CD14-positive monocyte (primary cell): Measurements from ENCODE around the gene TEX51. TPM values are rescaled to one million over a fixed set of nuclear protein-coding genes. Genes with fewer than 3 reads are reported as not detected.

ENCODE experiments used
- DNase-seq, 3 donors: peaks; one replicate each; pipeline ENCODE4 v3.0.0-alpha.2; 2011 to 2022
- H2AFZ ChIP-seq: 2 replicates; pipeline ENCODE4 v1.6.0; 2012; ENCODE audit warnings: mild to moderate bottlenecking, low read depth, low read length, inconsistent platforms; ENCODE audit not compliant: insufficient read depth, poor library complexity, severe bottlenecking
- H3K27ac ChIP-seq, 2 donors: 1 replicate in 1 of 2; 2 replicates in 1 of 2; pipeline ENCODE4 v1.5.1; 2012 to 2013; ENCODE audit warnings: low read length in 2 of 2, control low read depth in 1 of 2, inconsistent platforms in 1 of 2, low read depth in 1 of 2, mild to moderate bottlenecking in 1 of 2
- H3K27me3 ChIP-seq, 2 donors: one replicate each; pipeline versions ENCODE4 v1.6.0 to v1.6.1; 2011 to 2013; ENCODE audit warnings: low read length in 2 of 2; ENCODE audit not compliant: control insufficient read depth in 2 of 2, insufficient read depth in 2 of 2
- H3K36me3 ChIP-seq, 2 donors: replicated peaks in 1 of 2; 1 replicate in 1 of 2; 2 replicates in 1 of 2; pipeline versions ENCODE4 v1.5.1 to v1.6.1; 2012 to 2013; ENCODE audit warnings: low read length in 2 of 2, control low read depth in 1 of 2, inconsistent platforms in 1 of 2, mild to moderate bottlenecking in 1 of 2; ENCODE audit not compliant: insufficient read depth in 2 of 2, control insufficient read depth in 1 of 2
- H3K4me1 ChIP-seq, 2 donors: 1 replicate in 1 of 2; 2 replicates in 1 of 2; pipeline versions ENCODE4 v1.5.1 to v1.6.1; 2012 to 2013; ENCODE audit warnings: low read length in 2 of 2, control low read depth in 1 of 2, inconsistent platforms in 1 of 2, mild to moderate bottlenecking in 1 of 2, moderate library complexity in 1 of 2; ENCODE audit not compliant: insufficient read depth in 2 of 2, control insufficient read depth in 1 of 2
- H3K4me2 ChIP-seq: replicated peaks from 2 replicates; pipeline ENCODE3; 2012; ENCODE audit warnings: low read length, moderate library complexity, mild to moderate bottlenecking; ENCODE audit not compliant: poor library complexity, severe bottlenecking; ENCODE audit errors: extremely low read depth
- H3K4me3 ChIP-seq, 3 experiments: fragments of 200-600 bp in 1 of 3; sonication (generic) in 1 of 3; replicated peaks in 1 of 3; 1 replicate in 2 of 3; 2 replicates in 1 of 3; pipeline ENCODE4 v1.5.1; 2011 to 2013; ENCODE audit warnings: low read length in 3 of 3, mild to moderate bottlenecking in 3 of 3, control low read depth in 2 of 3, low read depth in 2 of 3, inconsistent platforms in 1 of 3, moderate library complexity in 1 of 3
- H3K79me2 ChIP-seq: 2 replicates; pipeline ENCODE4 v1.6.0; 2012; ENCODE audit warnings: mild to moderate bottlenecking, control low read depth, inconsistent platforms, low read length, moderate library complexity; ENCODE audit not compliant: insufficient read depth
- H3K9ac ChIP-seq: 2 replicates; pipeline ENCODE4 v1.6.0; 2017; ENCODE audit warnings: low read length, mild to moderate bottlenecking; ENCODE audit not compliant: insufficient read depth, poor library complexity, severe bottlenecking
- H3K9me3 ChIP-seq, 2 donors: replicated peaks in 1 of 2; 1 replicate in 1 of 2; 2 replicates in 1 of 2; pipeline versions ENCODE4 v1.5.1 to v1.6.1; 2012 to 2013; ENCODE audit warnings: low read length in 2 of 2, control low read depth in 1 of 2; ENCODE audit not compliant: control insufficient read depth in 1 of 2, insufficient read depth in 1 of 2
- H4K20me1 ChIP-seq: 2 replicates; pipeline ENCODE4 v1.6.0; 2012; ENCODE audit warnings: mild to moderate bottlenecking, low read length, control low read depth, moderate library complexity; ENCODE audit not compliant: insufficient read depth
- H3K27ac Mint-ChIP-seq, 7 donors: one replicate each; pipeline ENCODE4 v1.8.0; 2020; ENCODE audit warnings: mild to moderate bottlenecking in 7 of 7, mixed read lengths in 7 of 7, moderate library complexity in 6 of 7, inconsistent platforms in 2 of 7
- H3K27me3 Mint-ChIP-seq, 3 donors: one replicate each; pipeline ENCODE4 v1.8.0; 2021 to 2022; ENCODE audit warnings: low read depth in 3 of 3, mild to moderate bottlenecking in 3 of 3, mixed read lengths in 3 of 3, moderate library complexity in 3 of 3, inconsistent platforms in 1 of 3
- H3K36me3 Mint-ChIP-seq, 2 donors: one replicate each; pipeline ENCODE4 v1.8.0; 2020; ENCODE audit warnings: mixed read lengths in 2 of 2, inconsistent platforms in 1 of 2, mild to moderate bottlenecking in 1 of 2
- H3K4me1 Mint-ChIP-seq: one replicate; pipeline ENCODE4 v1.8.0; 2020; ENCODE audit warnings: mild to moderate bottlenecking, mixed read lengths
- H3K4me3 Mint-ChIP-seq, 2 donors: one replicate each; pipeline ENCODE4 v1.8.0; 2020; ENCODE audit warnings: mild to moderate bottlenecking in 2 of 2, mixed read lengths in 2 of 2, moderate library complexity in 1 of 2
- H3K9me3 Mint-ChIP-seq, 7 donors: one replicate each; pipeline ENCODE4 v1.8.0; 2020 to 2022; ENCODE audit warnings: mixed read lengths in 7 of 7, mild to moderate bottlenecking in 6 of 7, moderate library complexity in 6 of 7, inconsistent platforms in 2 of 7
- CTCF ChIP-seq: fragments of 200-600 bp; IDR thresholded peaks from one replicate; pipeline ENCODE4 v1.8.0; 2022; ENCODE audit warnings: antibody characterized with exemption, mild to moderate bottlenecking
- WGBS: methylation state at CpG from one replicate; pipeline ENCODE4 v1.1.5; 2013; ENCODE audit warnings: missing lambda C conversion rate; ENCODE audit not compliant: insufficient coverage; 5-methylcytosine and 5-hydroxymethylcytosine counted together
- intact Hi-C, 2 donors: fragments of 100-400 bp; cut with micrococcal nuclease; formaldehyde crosslinking; loops; one replicate each; pipeline versions ENCODE4 v1.15.0 to v1.15.1; 2023
- polyA plus RNA-seq, 3 donors: library from polyadenylated mRNA; depleted of rRNA in 1 of 3; unstranded in 2 of 3; stranded (reverse) in 1 of 3; fragments of 300-500 nt in 2 of 3; fragments of >200 nt in 1 of 3; fragmentation: Illumina TruSeq in 2 of 3; gene quantifications; 1 replicate in 2 of 3; 2 replicates in 1 of 3; pipeline ENCODE4 v1.2.3, GENCODE V29; 2012 to 2021

The TEX51 gene
- polyA plus RNA-seq, 3 donors = not detected

GRCh38 chr2:126899616-126900185 lies 1.0 kb downstream of the TEX51 start:
- no peaks in the 10 kb centered on the region for H3K27me3 ChIP-seq
- no peak overlapping the region for H3K4me3 ChIP-seq
- no peak for TF ChIP-seq CTCF
- intact Hi-C loops = no loop called here
- H3K27ac ChIP-seq = no peak overlapping the region
- peaks cover 0 to 15% of the 10 kb centered on the region in 2 donors for H3K9me3 ChIP-seq
- Mint-ChIP-seq H3K4me3 (no peak overlapping the region), H3K27ac (no peak overlapping the region), H3K4me1 (no peaks in the 10 kb centered on the region), H3K36me3 (no peaks in the 10 kb centered on the region), H3K27me3 (peaks cover 3 to 7% (median 6%) of the 10 kb centered on the region in 3 donors), H3K9me3 (peaks cover 4 to 23% (median 17%) of the 10 kb centered on the region in 7 donors)
- no peak overlapping the region for H3K9ac ChIP-seq
- no peak for DNase-seq
- H3K79me2 ChIP-seq = no peaks in the 10 kb centered on the region
- no peaks in the 10 kb centered on the region for H3K36me3 ChIP-seq
- no peaks in the 10 kb centered on the region for H4K20me1 ChIP-seq
- 83% methylated on average over 1 of the region's 4 CpGs for WGBS
- no peak overlapping the region for H2AFZ ChIP-seq
- no peak overlapping the region for H3K4me2 ChIP-seq
- H3K4me1 ChIP-seq = no peaks in the 10 kb centered on the region

- Mint-ChIP-seq H3K27ac (no peak overlapping the region), H3K4me3 (no peak overlapping the region), H3K27me3 (peaks cover 3 to 10% (median 7%) of the 10 kb centered on the region in 3 donors), H3K36me3 (no peaks in the 10 kb centered on the region), H3K4me1 (no peaks in the 10 kb centered on the region), H3K9me3 (peaks cover 4 to 26% (median 16%) of the 10 kb centered on the region in 7 donors)
- Histone ChIP-seq H3K9ac (no peak overlapping the region), H3K9me3 (peaks cover 0 to 15% of the 10 kb centered on the region in 2 donors), H3K4me1 (no peaks in the 10 kb centered on the region), H3K4me2 (no peak overlapping the region), H4K20me1 (no peaks in the 10 kb centered on the region), H3K79me2 (no peaks in the 10 kb centered on the region), H3K36me3 (no peaks in the 10 kb centered on the region), H2AFZ (no peak overlapping the region), H3K27me3 (no peaks in the 10 kb centered on the region), H3K27ac (no peak overlapping the region), H3K4me3 (no peak overlapping the region)
- 83% methylated on average over 4 of the region's 9 CpGs for WGBS
- no peak for TF ChIP-seq CTCF
- DNase-seq = no peak
- intact Hi-C loops = no loop called here
These were observed 2.1 kb downstream of the TEX51 start for GRCh38 chr2:126900646-126901319.
